Measurements from ENCODE around the gene NIPAL1.

Gene NIPAL1

GRCh38 chr4:48027653-48028052, 11.1 kb downstream of the NIPAL1 start:
- no peak for DNase-seq

GRCh38 chr4:48028696-48029095, 12.1 kb downstream of the NIPAL1 start:
- no peak for DNase-seq

GRCh38 chr4:48030470-48030869, 13.9 kb downstream of the NIPAL1 start:
- DNase-seq: no peak

- no peak for DNase-seq
These were observed 15.4 kb downstream of the NIPAL1 start for GRCh38 chr4:48031802-48032525.

- DNase-seq: no peak
These were observed 16.1 kb downstream of the NIPAL1 start for GRCh38 chr4:48032721-48033120.

- DNase-seq: no peak
These were observed 16.8 kb downstream of the NIPAL1 start for GRCh38 chr4:48033412-48033811.

- DNase-seq: peak in 4 of 5 experiments; percentile 24 to 54 (median 45)
These were observed 17.3 kb downstream of the NIPAL1 start for GRCh38 chr4:48033825-48034413.

GRCh38 chr4:48035952-48036351, 19.4 kb downstream of the NIPAL1 start:
- DNase-seq: no peak

- no peak for DNase-seq
These were observed 20.5 kb downstream of the NIPAL1 start for GRCh38 chr4:48037117-48037462.

GRCh38 chr4:48038666-48039065, 22.1 kb downstream of the NIPAL1 start:
- DNase-seq: no peak

- no peak for DNase-seq
These were observed 23.0 kb downstream of the NIPAL1 start for GRCh38 chr4:48039561-48039960.

GRCh38 chr4:48041535-48042137, 25.1 kb downstream of the NIPAL1 start:
- peak in 1 of 5 experiments; percentile 9 for DNase-seq

GRCh38 chr4:48042979-48043461, 26.4 kb downstream of the NIPAL1 start:
- no peak for DNase-seq

GRCh38 chr4:48043504-48043903, 26.9 kb downstream of the NIPAL1 start:
- DNase-seq: no peak

- no peak for DNase-seq
These were observed 27.7 kb downstream of the NIPAL1 start for GRCh38 chr4:48044298-48044697.

- no peak for DNase-seq
These were observed 29.5 kb downstream of the NIPAL1 start for GRCh38 chr4:48046059-48046458.

- DNase-seq: peak in 3 of 5 experiments; percentile 46 to 76 (median 61)
These were observed 30.9 kb downstream of the NIPAL1 start for GRCh38 chr4:48047421-48047844.

GRCh38 chr4:48047896-48048295, 31.3 kb downstream of the NIPAL1 start:
- no peak for DNase-seq

- no peak for DNase-seq
These were observed 32.9 kb downstream of the NIPAL1 start for GRCh38 chr4:48049483-48049882.

GRCh38 chr4:48051078-48051477, 34.5 kb downstream of the NIPAL1 start:
- no peak for DNase-seq

- no peak for DNase-seq
These were observed 42.3 kb downstream of the NIPAL1 start for GRCh38 chr4:48058617-48059530.

GRCh38 chr4:48064349-48064748, 47.8 kb downstream of the NIPAL1 start:
- DNase-seq: peak in 1 of 5 experiments; percentile 7

- peak in 1 of 5 experiments; percentile 3 for DNase-seq
These were observed 49.0 kb downstream of the NIPAL1 start for GRCh38 chr4:48065587-48066052.
